Psoas muscle (tissue), 8 donors: ENCODE results near the gene PXMP4. TPM values are rescaled to one million over a fixed set of nuclear protein-coding genes. Genes with fewer than 3 reads are reported as not detected.

Source experiments
- ATAC-seq, 4 donors: fragments of 200-7000 bp; cut with Tn5 transposase; one replicate each; pipeline ENCODE4 v1.9.1; 2020; ENCODE audit warnings: moderate library complexity in 3 of 4, mild to moderate bottlenecking in 2 of 4
- DNase-seq, 2 donors: peaks; one replicate each; pipeline ENCODE4 v3.0.0-alpha.2; 2020
- H3K27ac ChIP-seq: fragments of 200-600 bp; one replicate; pipeline ENCODE4 v1.8.0; 2022
- H3K27me3 ChIP-seq, 3 donors: fragments of 200-600 bp in 1 of 3; one replicate each; pipeline versions ENCODE4 v1.6.1 to v1.8.0; 2013 to 2022; ENCODE audit warnings: low read length in 2 of 3, mild to moderate bottlenecking in 2 of 3, moderate library complexity in 1 of 3; ENCODE audit not compliant: insufficient read depth in 3 of 3
- H3K36me3 ChIP-seq, 2 donors: fragments of 200-600 bp in 1 of 2; one replicate each; pipeline versions ENCODE4 v1.6.1 to v1.8.0; 2013 to 2022; ENCODE audit warnings: low read depth in 1 of 2, mild to moderate bottlenecking in 1 of 2, moderate library complexity in 1 of 2; ENCODE audit not compliant: insufficient read depth in 1 of 2
- H3K4me1 ChIP-seq: fragments of 200-600 bp; one replicate; pipeline ENCODE4 v1.8.0; 2022
- H3K4me3 ChIP-seq: fragments of 200-600 bp; one replicate; pipeline ENCODE4 v1.8.0; 2022; ENCODE audit warnings: mild to moderate bottlenecking
- H3K9me3 ChIP-seq: fragments of 200-600 bp; one replicate; pipeline ENCODE4 v1.8.0; 2022
- CTCF ChIP-seq: fragments of 200-600 bp; IDR thresholded peaks from one replicate; pipeline ENCODE4 v1.8.0; 2022; ENCODE audit warnings: antibody characterized with exemption
- WGBS, 3 donors: extraction: QIAGEN DNeasy Blood & Tissue Kit; methylation state at CpG; one replicate each; pipeline versions ENCODE4 v1.1.6 to v1.1.7; 2013; 5-methylcytosine and 5-hydroxymethylcytosine counted together
- intact Hi-C, 2 donors: fragments of 100-400 bp; cut with DNase I; formaldehyde crosslinking; loops; one replicate each; pipeline versions ENCODE4 v1.11.0 to v1.14.2; 2022
- polyA plus RNA-seq, 3 donors: library from polyadenylated mRNA; stranded (reverse); fragments of 200-250 nt; gene quantifications; one replicate each; pipeline ENCODE4 v1.2.3, GENCODE V29; 2013
- total RNA-seq, 4 donors: library from RNA; stranded (reverse); fragmentation: NEBNext Ultra II Directional in 2 of 4; extraction: Animal tissue kit (Norgen Biotek cat#: 25700) in 2 of 4; gene quantifications; one replicate each; pipeline versions ENCODE4 v1.2.1 to v1.2.4, GENCODE V29; 2021 to 2023
- donor health status: healthy with polysubstance abuse.
- donor health status: DM: no; HTN: no; CAD: no; lungs with moderate emphysema.
- donor health status: Bipolar disorder and iron deficiency.
- donor health status: healthy.
- donor health status: DM: yes; HTN: yes; CAD: no.
- donor health status: DM: no; HTN: no; CAD: no.
- donor health status: DM: no; HTN: no; CAD: no.
- donor health status: DM: yes; HTN: yes; CAD: no.

Gene PXMP4
- total and polyA plus RNA-seq, 7 donors: 1.9 to 10.6 (median 5.1) TPM

GRCh38 chr20:33729101-33729500, 9.0 kb upstream of the PXMP4 start:
- TF ChIP-seq CTCF: no peak
- WGBS, 3 donors: 72 to 82% (median 74%) methylated on average over 4 of the region's 4 CpGs
- H3K27ac ChIP-seq: no peak overlapping the region
- no peak overlapping the region for H3K4me3 ChIP-seq
- peaks cover 3% of the 10 kb centered on the region for H3K4me1 ChIP-seq
- DNase-seq (no peak), ATAC-seq (no peak)
- H3K9me3 ChIP-seq: no peaks in the 10 kb centered on the region
- intact Hi-C loops: no loop called here
- no peaks in the 10 kb centered on the region for H3K27me3 ChIP-seq
- no peaks in the 10 kb centered on the region for H3K36me3 ChIP-seq

DNA sequence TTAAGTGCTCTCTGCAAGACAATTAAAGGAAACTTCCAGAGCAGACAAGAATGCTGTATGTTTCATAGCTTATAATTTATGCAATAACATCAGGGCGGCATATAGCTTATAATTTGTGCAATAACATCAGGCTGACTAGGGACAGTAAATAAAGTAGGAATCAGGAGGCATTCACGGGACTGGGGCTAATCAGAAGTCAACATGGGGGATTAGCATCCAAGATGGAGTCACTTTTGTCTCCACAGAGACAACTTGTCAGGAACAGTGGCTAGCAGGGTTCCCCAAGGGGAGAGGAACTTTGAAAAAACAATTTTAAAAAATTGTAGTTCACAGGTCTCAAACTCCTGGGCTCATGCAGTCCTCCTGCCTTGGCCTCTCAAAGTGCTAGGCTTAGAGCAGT, 8.4 kb upstream of the PXMP4 start:
- DNase-seq: no peak
- no peak overlapping the region for H3K4me3 ChIP-seq
- H3K27ac ChIP-seq: no peak overlapping the region
- no peaks in the 10 kb centered on the region for H3K36me3 ChIP-seq
- TF ChIP-seq CTCF: no peak
- intact Hi-C loops: no loop called here
- no peak for ATAC-seq
- H3K9me3 ChIP-seq: no peaks in the 10 kb centered on the region
- peaks cover 3% of the 10 kb centered on the region for H3K4me1 ChIP-seq
- H3K27me3 ChIP-seq: no peaks in the 10 kb centered on the region
- WGBS, 3 donors: 65 to 82% (median 72%) methylated on average over 2 of the region's 2 CpGs

- no peak for TF ChIP-seq CTCF
- Histone ChIP-seq H3K27ac (no peak overlapping the region), H3K4me3 (no peak overlapping the region), H3K27me3 (no peaks in the 10 kb centered on the region), H3K36me3 (no peaks in the 10 kb centered on the region), H3K4me1 (peaks cover 3% of the 10 kb centered on the region), H3K9me3 (no peaks in the 10 kb centered on the region)
- intact Hi-C loops: no loop called here
- WGBS, 3 donors: 87 to 89% (median 88%) methylated on average over 3 of the region's 3 CpGs
- ATAC-seq: no peak
- DNase-seq: no peak
Measured at GRCh38 chr20:33727806-33728205, 7.7 kb upstream of the PXMP4 start.

- intact Hi-C loops: no loop called here
- DNase-seq (no peak), ATAC-seq (no peak)
- H3K4me3 ChIP-seq: no peak overlapping the region
- H3K4me1 ChIP-seq: no peaks in the 10 kb centered on the region
- H3K27me3 ChIP-seq: no peaks in the 10 kb centered on the region
- no peaks in the 10 kb centered on the region for H3K36me3 ChIP-seq
- no peak for TF ChIP-seq CTCF
- H3K9me3 ChIP-seq: no peaks in the 10 kb centered on the region
- H3K27ac ChIP-seq: no peak overlapping the region
- 90 to 94% (median 93%) methylated on average over 5 of the region's 5 CpGs for WGBS, 3 donors
Measured at GRCh38 chr20:33727115-33727479, 7.0 kb upstream of the PXMP4 start.

DNA sequence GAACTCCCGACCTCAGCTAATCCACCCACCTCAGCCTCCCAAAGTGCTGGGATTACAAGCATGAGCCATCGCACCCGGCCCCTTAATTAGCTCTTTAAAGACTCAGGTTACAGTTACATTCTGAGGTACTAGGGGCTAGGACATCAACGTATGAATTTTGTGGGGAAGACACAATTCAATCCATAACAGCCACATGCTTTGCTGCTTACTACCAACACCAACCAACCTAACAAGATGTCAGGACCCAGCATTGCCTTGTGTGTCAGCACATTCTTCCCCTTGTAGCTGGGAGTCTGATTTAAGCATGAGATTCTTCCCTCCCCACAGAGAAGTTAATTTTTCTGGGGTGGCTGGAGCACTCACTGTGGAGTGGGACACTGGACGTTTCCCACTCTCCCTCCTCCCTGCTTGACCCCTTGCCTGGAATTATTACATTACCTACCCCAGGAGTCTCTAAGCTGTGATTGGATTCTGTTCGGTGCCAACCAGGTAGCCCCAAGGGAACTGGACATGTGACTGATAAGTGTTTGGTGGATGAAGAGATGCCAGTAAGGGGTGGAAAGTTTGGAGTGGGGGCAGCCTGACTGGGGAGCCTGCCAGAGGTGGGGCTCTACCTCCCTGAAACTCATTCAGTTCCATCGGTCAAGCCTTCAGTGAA, 5.6 kb upstream of the PXMP4 start:
- Histone ChIP-seq H3K4me1 (no peaks in the 10 kb centered on the region), H3K27ac (no peak overlapping the region), H3K4me3 (no peak overlapping the region), H3K36me3 (no peaks in the 10 kb centered on the region), H3K27me3 (no peaks in the 10 kb centered on the region), H3K9me3 (no peaks in the 10 kb centered on the region)
- ATAC-seq: no peak
- 58 to 69% (median 64%) methylated on average over 7 of the region's 7 CpGs for WGBS, 3 donors
- intact Hi-C loops: no loop called here
- TF ChIP-seq CTCF: no peak
- no peak for DNase-seq
